GM19397 (cell line): Measurements from ENCODE around the gene KIRREL3.

ENCODE experiments used
- ATAC-seq: cut with Tn5 transposase; IDR thresholded peaks from one replicate; pipeline ENCODE4 v1.9.1; 2021; ENCODE audit warnings: mild to moderate bottlenecking, moderate library complexity; ENCODE audit not compliant: unreplicated experiment

KIRREL3 gene

DNA sequence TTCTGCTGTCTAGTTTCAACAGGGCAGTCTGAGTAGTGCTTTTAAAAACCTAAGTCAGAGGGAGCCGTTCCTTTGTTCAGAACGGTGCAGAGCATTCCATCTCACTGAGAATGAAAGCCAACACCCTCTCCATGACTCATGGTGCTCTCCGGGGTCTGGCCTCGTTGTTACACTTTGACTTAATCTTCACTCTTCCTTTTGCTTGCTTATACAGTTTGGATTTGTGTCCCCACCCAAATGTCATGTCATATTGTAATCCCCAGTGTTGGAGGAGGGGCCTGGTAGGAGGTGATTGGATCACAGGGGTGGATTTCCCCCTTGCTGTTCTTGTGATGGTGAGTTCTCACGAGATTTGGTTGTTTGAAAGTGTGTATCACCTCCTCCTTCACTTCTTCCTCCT is 352.8 kb downstream of the KIRREL3 start:
- no peak for ATAC-seq

GRCh38 chr11:126646701-126647557 is 353.6 kb downstream of the KIRREL3 start:
- no peak for ATAC-seq

DNA sequence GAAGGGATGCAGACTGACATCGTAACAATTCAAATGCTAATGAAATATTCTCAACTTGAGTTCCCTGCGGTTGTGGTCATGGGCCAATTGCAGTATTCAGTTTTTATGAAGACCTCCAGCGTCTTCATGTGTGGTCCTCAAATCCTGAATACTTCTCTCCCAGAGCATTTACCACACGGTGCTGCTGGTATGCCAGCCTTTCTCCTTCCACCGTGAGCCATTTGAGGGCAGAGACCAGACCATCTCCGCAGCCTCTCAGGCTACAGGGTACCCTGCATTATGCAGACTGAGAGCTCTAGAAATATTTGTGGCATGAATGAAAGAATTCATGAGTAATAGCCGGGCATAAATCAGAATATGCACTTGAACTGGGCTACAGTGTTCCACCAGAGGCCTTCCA is 355.4 kb downstream of the KIRREL3 start:
- no peak for ATAC-seq

GRCh38 chr11:126640186-126640585 is 360.4 kb downstream of the KIRREL3 start:
- ATAC-seq, result no peak

GRCh38 chr11:126639692-126640091 is 360.9 kb downstream of the KIRREL3 start:
- no peak for ATAC-seq

- no peak for ATAC-seq
Observed at GRCh38 chr11:126638648-126639047, 361.9 kb downstream of the KIRREL3 start.

GRCh38 chr11:126637795-126638175 is 362.8 kb downstream of the KIRREL3 start:
- no peak for ATAC-seq

DNA sequence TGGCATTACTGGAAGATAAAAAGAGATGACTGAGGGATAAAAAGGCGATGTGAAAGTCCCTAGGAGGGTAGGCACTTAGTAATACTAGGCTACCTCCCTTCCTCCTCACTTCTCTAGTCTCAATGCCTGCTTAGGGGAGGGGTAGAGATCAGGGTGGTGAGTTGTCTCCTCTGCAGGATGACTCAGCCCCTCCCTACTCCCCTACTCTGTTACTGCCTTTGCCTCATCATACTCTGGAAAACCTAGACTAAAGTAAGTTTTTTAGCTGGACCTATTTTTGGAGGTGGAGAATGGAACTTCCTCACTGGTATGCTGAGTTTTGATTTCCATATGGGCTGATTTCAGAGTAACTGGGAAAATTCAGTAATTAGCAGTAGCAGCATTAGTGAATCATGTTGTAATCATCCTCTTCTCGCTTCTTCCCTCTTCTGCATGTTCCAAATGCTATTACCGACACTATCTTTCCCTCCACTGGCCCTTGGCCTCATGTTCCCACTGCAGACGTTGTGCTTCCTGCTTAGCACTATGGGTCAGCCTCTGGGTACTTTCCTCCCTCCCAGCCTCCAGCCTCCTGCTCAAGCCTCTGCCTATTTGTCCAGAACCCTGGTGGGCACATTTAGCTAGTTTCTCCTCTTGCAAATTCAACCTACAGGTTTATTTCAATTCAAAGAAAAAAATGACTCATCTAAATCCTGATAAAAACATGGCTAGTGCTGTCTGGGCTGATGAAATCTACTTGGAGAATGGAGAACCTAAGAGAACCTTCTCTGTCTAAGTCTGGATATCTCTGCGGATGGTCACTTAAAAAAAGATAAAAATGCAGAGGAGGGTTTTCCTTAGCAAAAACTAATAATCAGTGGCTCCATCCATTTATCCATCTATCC is 363.4 kb downstream of the KIRREL3 start:
- ATAC-seq, result no peak

- ATAC-seq, result no peak
Observed at GRCh38 chr11:126635511-126635910, 365.1 kb downstream of the KIRREL3 start.

DNA sequence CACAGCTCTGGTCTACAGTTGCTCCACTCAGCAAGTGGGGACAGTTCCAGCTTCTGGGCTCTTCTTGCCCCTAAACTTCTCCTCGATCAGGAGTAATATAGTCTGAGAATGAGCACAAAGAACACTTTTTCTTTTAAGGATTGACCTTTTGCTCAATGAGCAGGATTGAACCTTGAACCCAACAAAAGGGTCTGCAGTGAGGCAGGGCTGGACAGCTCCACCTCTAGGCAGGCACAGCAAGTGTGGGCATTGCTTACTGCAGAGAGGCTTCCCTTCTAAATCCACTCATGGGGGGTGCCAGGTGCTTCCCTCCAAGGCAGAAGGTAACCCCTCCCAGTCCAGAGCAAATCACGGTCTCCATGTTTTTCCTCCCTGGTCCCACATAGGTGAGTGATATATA is 365.6 kb downstream of the KIRREL3 start:
- no peak for ATAC-seq

DNA sequence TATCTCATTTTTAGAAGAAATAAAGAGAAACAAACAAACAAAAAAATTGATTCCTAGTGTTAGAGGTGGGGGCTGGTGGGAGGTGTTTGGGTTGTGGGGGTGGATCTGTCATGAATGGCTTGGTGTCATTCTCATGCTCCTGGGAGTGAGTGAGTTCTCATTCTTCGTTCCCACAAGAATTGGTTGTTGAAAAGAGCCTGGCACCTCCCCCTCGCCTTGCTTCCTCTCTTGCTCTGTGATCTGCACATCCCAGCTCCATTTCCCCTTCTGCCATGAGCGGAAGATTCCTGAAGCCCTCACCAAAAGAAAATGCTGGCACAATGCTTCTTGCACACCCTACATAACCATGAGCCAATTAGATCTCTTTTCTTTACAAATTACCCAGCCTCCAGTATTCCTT is 367.2 kb downstream of the KIRREL3 start:
- no peak for ATAC-seq

- no peak for ATAC-seq
Observed at GRCh38 chr11:126630893-126631798, 369.4 kb downstream of the KIRREL3 start.

DNA sequence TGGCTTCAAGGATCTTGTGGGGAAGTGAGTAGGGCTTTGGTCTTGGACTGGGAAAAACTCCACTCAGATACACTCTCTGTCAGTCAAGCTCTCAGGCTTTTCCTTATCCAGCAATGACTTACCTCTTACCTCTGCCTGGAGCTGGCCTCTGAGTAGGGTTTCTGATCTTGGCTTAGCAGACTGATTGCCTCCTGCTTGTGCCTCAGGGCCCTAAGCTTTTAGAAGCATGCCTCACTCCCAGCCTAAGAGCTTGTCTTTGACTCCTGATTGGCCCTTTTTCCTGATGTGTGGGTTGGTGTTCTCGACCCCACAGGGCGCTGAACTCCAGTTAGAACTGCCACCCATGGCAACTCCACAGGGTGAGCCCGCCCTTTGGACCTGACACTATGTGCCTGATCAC is 370.1 kb downstream of the KIRREL3 start:
- ATAC-seq, result no peak

DNA sequence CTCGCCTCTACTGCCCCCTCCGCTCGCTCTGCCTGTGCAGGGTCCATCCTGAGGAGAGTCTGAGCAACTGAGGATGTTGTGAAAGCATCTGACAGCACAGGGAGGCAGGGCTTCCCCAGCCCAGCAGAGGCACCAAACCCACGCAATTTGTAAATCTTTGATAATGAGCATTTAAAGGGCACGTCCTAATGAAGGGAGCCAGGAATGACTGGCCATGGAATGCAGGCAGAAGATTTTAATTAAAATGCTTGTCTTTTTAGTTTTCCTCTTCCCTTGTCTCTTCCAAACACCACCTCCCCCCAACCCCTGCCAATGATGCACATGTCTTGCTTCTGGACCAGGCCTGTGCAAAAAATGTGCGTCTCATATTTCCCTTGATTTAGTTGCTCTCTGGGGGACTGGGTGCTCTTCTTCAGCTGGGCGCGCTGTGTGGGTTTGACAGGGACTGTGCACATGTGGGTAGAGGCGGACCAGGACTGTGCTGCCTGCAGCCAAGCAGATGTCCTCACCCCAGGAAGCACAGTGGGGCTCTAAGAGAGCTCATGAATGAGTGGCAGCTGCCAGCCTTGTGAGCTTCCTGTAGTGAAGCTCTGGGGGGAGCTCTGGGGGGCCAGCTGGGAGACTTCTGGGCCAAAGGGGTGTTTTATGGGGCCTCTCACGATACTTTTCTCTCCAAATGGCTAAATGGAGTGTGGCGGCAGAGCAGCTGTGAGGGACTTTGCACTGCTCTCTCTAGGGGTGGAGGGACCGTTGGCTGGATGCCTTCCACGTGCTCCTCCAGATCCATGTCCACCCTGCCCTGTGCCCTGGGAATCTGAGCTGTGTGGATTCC is 371.6 kb downstream of the KIRREL3 start:
- ATAC-seq, result no peak

GRCh38 chr11:126628450-126628789 is 372.1 kb downstream of the KIRREL3 start:
- no peak for ATAC-seq

- ATAC-seq, result no peak
Observed at GRCh38 chr11:126627421-126627820, 373.1 kb downstream of the KIRREL3 start.

- no peak for ATAC-seq
Observed at GRCh38 chr11:126624506-126624905, 376.1 kb downstream of the KIRREL3 start.

GRCh38 chr11:126619516-126619915 is 381.1 kb downstream of the KIRREL3 start:
- no peak for ATAC-seq

GRCh38 chr11:126615845-126616244 is 384.7 kb downstream of the KIRREL3 start:
- no peak for ATAC-seq

DNA sequence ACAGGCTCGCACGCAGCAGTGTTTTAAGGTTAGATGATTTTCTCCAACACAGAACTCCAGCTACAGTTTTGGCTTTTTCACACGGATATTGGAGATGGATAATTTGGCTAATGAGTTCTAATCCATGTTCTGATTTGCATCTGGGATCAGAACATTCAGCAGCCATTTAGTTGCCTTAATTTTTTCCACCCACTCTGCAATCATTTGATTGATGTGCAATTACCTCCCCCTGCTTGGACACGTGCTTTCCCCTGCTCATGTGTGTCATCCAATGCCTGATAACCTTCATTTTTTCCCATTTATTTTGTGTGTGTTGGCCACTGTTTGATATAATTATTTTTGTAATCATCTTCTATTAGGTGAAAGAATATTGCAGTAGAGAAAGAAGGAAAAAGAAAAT is 387.3 kb downstream of the KIRREL3 start:
- ATAC-seq, result no peak
